ENCODE data around the gene DNAH10. TPM values are rescaled to one million over a fixed set of nuclear protein-coding genes. Genes with fewer than 3 reads are reported as not detected.

Gene DNAH10
- total RNA-seq, 1 donor from 2014 or later, result 10.1 TPM

DNA sequence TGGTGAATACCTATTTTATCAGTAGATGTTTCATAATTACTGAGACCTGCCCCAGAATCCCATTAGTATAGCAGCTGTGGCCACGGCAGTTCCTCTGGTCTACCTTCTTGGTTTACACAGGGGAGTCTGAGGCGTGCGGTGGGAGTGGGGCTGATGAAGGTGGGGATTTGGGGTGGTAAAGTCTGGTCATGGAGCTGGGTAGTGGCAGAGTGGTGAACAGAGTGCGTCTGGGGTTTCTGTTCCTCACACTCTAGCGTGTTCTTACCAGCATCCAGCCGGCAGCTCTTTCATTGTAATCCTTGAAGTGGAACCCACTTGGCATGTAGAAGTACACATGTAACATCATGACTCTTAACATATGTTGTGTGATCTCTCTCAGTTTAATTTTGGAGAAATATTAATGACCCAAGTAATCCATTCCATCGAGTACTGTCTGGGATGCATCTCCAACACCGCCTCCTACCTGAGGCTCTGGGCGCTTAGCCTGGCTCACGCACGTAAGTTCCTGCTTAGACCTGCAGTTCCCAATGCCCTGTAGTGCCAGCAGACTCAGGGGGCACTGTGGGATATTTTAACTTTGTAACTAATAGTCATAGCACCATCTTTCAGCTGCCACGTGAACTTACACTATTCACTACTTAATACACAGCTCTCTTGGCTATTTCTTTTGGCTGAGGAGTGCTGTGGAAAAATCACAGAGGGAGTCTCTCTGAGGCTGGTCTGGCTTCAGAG is 7.9 kb upstream of the DNAH10 start:
- intact Hi-C loops (cut with DNase I), result no loop called here
- DNase-seq (no peak), ATAC-seq (no peak)
- peaks cover 77% of the 10 kb centered on the region for H3K36me3 ChIP-seq
- no peak overlapping the region for H3K4me3 ChIP-seq
- no peaks in the 10 kb centered on the region for H3K9me3 ChIP-seq
- no peaks in the 10 kb centered on the region for H3K4me1 ChIP-seq
- H3K27me3 ChIP-seq (ENCODE audit: low read depth), result no peaks in the 10 kb centered on the region
- TF ChIP-seq, protein P1, sequence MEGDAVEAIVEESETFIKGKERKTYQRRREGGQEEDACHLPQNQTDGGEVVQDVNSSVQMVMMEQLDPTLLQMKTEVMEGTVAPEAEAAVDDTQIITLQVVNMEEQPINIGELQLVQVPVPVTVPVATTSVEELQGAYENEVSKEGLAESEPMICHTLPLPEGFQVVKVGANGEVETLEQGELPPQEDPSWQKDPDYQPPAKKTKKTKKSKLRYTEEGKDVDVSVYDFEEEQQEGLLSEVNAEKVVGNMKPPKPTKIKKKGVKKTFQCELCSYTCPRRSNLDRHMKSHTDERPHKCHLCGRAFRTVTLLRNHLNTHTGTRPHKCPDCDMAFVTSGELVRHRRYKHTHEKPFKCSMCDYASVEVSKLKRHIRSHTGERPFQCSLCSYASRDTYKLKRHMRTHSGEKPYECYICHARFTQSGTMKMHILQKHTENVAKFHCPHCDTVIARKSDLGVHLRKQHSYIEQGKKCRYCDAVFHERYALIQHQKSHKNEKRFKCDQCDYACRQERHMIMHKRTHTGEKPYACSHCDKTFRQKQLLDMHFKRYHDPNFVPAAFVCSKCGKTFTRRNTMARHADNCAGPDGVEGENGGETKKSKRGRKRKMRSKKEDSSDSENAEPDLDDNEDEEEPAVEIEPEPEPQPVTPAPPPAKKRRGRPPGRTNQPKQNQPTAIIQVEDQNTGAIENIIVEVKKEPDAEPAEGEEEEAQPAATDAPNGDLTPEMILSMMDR (IDR thresholded peaks at IDR 0.05), result no peak
- no peak overlapping the region for H3K27ac ChIP-seq

DNA sequence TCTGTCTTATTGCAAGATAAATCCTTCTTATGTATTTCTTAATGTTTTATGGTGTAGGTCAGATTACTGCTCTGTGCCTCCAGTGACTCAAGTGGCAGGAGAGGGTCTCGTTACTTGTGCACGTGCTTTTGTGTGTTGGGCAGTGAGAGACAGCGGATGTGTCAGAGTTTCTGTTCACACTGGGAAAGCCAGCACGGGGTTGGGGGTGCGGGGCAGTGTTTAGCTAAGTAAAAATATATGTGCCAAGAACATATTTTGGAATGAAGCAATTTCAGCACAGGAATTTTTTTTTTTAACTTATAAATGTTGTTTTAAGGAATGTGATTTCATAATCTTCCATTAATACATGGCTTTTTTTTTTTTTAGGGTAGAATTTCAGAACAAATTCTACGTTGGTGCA is 4.5 kb upstream of the DNAH10 start:
- TF ChIP-seq, protein P1 (IDR thresholded peaks at IDR 0.05), result no peak
- H3K27ac ChIP-seq, result no peak overlapping the region
- H3K36me3 ChIP-seq, result peaks cover 49% of the 10 kb centered on the region
- no peaks in the 10 kb centered on the region for H3K9me3 ChIP-seq
- intact Hi-C loops (cut with DNase I), result no loop called here
- H3K4me3 ChIP-seq, result no peak overlapping the region
- peak in 1 of 2 donors; percentile 49 for ATAC-seq
- H3K27me3 ChIP-seq (ENCODE audit: low read depth), result peaks cover 5% of the 10 kb centered on the region
- no peak for DNase-seq
- peaks cover 10% of the 10 kb centered on the region for H3K4me1 ChIP-seq

DNA sequence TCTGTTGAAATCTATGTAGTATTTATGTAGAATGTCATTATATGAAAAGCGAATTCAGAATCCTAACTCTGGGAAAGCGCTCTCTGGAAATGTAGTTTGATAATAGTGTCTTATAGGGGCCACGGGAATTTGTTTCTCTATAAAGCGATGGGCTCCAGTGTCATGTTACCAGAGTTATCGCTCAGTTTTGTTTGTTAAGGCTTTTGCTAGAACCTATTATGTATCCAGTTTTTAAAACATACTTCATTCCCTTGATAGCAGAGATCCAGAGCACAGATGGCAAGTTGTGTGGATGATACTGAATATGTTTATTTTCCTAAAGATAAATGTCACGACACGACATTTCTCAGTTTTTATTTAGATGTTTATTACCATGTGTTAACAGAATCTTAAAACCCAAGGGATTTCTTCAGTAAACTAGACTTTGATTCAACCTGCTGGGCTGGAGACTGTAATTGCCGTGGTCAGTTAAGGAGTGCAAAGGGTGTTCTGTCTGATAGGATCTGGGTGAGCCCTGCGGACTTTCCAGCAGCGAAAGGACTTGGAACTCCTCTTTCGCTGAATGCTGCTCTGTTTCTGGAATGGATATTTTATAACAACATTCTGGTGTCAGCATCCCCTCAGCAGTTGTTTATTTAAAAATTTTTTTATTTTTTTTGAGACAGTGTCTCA is 1.7 kb upstream of the DNAH10 start:
- TF ChIP-seq, protein P1 (IDR thresholded peaks at IDR 0.05), result no peak
- peaks cover 14% of the 10 kb centered on the region for H3K4me1 ChIP-seq
- no peaks in the 10 kb centered on the region for H3K9me3 ChIP-seq
- H3K36me3 ChIP-seq, result peaks cover 21% of the 10 kb centered on the region
- H3K4me3 ChIP-seq, result no peak overlapping the region
- H3K27ac ChIP-seq, result no peak overlapping the region
- H3K27me3 ChIP-seq (ENCODE audit: low read depth), result peaks cover 11% of the 10 kb centered on the region
- no peak for ATAC-seq
- intact Hi-C loops (cut with DNase I), result no loop called here
- no peak for DNase-seq

DNA sequence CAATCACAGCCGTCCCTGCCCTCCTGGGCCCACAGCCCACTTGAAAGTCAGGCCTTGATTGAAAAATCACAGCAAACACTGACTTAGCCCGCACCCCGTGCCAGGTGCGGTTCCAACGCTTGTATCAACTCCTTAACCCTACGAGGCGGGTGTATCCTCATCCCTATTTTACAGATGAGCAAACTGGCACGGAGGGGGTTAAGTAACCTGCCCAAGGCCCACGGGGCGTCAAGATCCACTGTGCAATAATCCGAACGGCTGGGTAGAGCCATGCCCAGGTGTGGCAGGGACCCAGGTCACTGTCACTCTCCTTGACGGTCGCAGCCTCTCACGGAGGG is 583 bp downstream of the DNAH10 start:
- no peak for DNase-seq
- Histone ChIP-seq H3K9me3 (no peaks in the 10 kb centered on the region), H3K4me1 (peaks cover 14% of the 10 kb centered on the region)

DNA sequence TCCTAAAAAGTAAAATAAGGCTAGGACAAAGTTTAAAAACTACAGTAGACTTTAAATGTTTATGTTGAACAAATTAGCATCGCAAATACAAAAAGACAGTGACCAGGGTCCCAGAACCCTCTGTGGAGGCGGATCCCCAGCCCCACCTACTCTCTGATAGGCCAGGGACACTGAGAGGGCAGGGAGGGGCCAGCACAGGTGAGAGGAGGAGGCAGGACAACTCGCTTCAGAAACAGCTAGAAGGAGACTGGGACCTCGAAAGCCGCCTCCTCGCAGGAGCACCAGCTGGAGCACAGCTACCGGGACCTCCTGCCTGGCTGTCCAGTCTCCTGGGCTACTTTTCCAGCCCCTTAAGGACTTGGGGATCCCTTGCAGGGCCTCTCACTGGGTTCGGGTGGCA is 992 bp downstream of the DNAH10 start:
- peaks cover 14% of the 10 kb centered on the region for H3K4me1 ChIP-seq
- peaks cover 3% of the 10 kb centered on the region for H3K36me3 ChIP-seq
- intact Hi-C loops (cut with DNase I), result no loop called here
- no peak overlapping the region for H3K27ac ChIP-seq
- DNase-seq, result no peak
- peaks cover 11% of the 10 kb centered on the region for H3K27me3 ChIP-seq (ENCODE audit: low read depth)
- H3K9me3 ChIP-seq, result no peaks in the 10 kb centered on the region
- TF ChIP-seq, protein P1 (IDR thresholded peaks at IDR 0.05), result no peak
- peak overlapping the region; percentile 53 for H3K4me3 ChIP-seq
- ATAC-seq, result peak; percentile 57 to 73

More for the DNA sequence above, 583 bp downstream of the DNAH10 start:
- no peak overlapping the region for H3K27ac ChIP-seq
- TF ChIP-seq, protein P1 (IDR thresholded peaks at IDR 0.05), result no peak
- H3K36me3 ChIP-seq, result peaks cover 3% of the 10 kb centered on the region
- intact Hi-C loops (cut with DNase I), result no loop called here
- peak overlapping the region; percentile 53 for H3K4me3 ChIP-seq
- H3K27me3 ChIP-seq (ENCODE audit: low read depth), result peaks cover 11% of the 10 kb centered on the region
- peak in 1 of 2 donors; percentile 28 for ATAC-seq
